Measurements from ENCODE around the gene NUFIP2. TPM values are rescaled to one million over a fixed set of nuclear protein-coding genes. Genes with fewer than 3 reads are reported as not detected.
"Not testable (repeated sequence)": the region's sequence is repeated elsewhere in the genome, so short reads cannot be mapped to it uniquely, and the experiment has no call there.

NUFIP2 gene
- total RNA-seq, 1 donor from 2014 or later = 35.8 TPM

GRCh38 chr17:29225396-29225795 lies 68.6 kb downstream of the NUFIP2 start:
- TF ChIP-seq, protein P1, sequence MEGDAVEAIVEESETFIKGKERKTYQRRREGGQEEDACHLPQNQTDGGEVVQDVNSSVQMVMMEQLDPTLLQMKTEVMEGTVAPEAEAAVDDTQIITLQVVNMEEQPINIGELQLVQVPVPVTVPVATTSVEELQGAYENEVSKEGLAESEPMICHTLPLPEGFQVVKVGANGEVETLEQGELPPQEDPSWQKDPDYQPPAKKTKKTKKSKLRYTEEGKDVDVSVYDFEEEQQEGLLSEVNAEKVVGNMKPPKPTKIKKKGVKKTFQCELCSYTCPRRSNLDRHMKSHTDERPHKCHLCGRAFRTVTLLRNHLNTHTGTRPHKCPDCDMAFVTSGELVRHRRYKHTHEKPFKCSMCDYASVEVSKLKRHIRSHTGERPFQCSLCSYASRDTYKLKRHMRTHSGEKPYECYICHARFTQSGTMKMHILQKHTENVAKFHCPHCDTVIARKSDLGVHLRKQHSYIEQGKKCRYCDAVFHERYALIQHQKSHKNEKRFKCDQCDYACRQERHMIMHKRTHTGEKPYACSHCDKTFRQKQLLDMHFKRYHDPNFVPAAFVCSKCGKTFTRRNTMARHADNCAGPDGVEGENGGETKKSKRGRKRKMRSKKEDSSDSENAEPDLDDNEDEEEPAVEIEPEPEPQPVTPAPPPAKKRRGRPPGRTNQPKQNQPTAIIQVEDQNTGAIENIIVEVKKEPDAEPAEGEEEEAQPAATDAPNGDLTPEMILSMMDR (IDR thresholded peaks at IDR 0.05; ENCODE audit: insufficient read depth, low read length, poor library complexity, severe bottlenecking) = no peak
- Histone ChIP-seq H3K4me3 (ENCODE audit: low read depth, low read length) (no peak overlapping the region), H3K36me3 (ENCODE audit: control insufficient read depth, insufficient read depth, low read length) (no peaks in the 10 kb centered on the region), H3K27me3 (ENCODE audit: control insufficient read depth, insufficient read depth, low read length) (no peaks in the 10 kb centered on the region)
- no peak for DNase-seq (ENCODE audit: low read depth)

DNA sequence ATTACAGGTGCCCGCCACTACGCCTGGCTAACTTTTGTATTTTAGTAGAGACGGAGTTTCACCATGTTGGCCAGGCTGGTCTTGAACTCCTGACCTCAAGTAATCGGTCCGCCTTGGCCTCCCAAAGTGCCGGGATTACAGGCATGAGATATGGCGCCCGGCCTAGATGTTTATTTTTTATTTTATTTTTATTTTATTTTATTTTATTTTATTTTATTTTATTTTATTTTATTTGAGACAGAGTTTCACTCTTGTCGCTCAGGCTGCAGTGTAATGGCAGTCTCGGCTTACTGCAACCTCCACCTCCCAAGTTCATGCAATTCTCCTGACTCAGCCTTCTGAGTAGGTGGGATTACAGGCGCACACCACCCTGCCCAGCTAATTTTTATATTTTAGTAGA lies 72.6 kb downstream of the NUFIP2 start:
- H3K27me3 ChIP-seq (ENCODE audit: control insufficient read depth, insufficient read depth, low read length); DNase-seq (ENCODE audit: low read depth); H3K4me3 ChIP-seq (ENCODE audit: low read depth, low read length); H3K36me3 ChIP-seq (ENCODE audit: control insufficient read depth, insufficient read depth, low read length): not testable (repeated sequence)

- Histone ChIP-seq H3K27me3 (ENCODE audit: control insufficient read depth, insufficient read depth, low read length) (no peaks in the 10 kb centered on the region), H3K36me3 (ENCODE audit: control insufficient read depth, insufficient read depth, low read length) (no peaks in the 10 kb centered on the region)
Observed at GRCh38 chr17:29219378-29220047, 74.4 kb downstream of the NUFIP2 start.

GRCh38 chr17:29216856-29217255 lies 77.1 kb downstream of the NUFIP2 start:
- TF ChIP-seq, protein P1 (IDR thresholded peaks at IDR 0.05; ENCODE audit: insufficient read depth, low read length, poor library complexity, severe bottlenecking) = no peak
- H3K27me3 ChIP-seq (ENCODE audit: control insufficient read depth, insufficient read depth, low read length) = no peaks in the 10 kb centered on the region
- no peak overlapping the region for H3K4me3 ChIP-seq (ENCODE audit: low read depth, low read length)
- H3K36me3 ChIP-seq (ENCODE audit: control insufficient read depth, insufficient read depth, low read length) = no peaks in the 10 kb centered on the region
- DNase-seq (ENCODE audit: low read depth) = no peak

More at GRCh38 chr17:29219378-29220047, 74.4 kb downstream of the NUFIP2 start:
- no peak overlapping the region for H3K4me3 ChIP-seq (ENCODE audit: low read depth, low read length)
- TF ChIP-seq, protein P1 (IDR thresholded peaks at IDR 0.05; ENCODE audit: insufficient read depth, low read length, poor library complexity, severe bottlenecking) = peak; percentile 95
- DNase-seq (ENCODE audit: low read depth) = peak; percentile 45

- DNase-seq (ENCODE audit: low read depth) = no peak
- Histone ChIP-seq H3K36me3 (ENCODE audit: control insufficient read depth, insufficient read depth, low read length) (no peaks in the 10 kb centered on the region), H3K27me3 (ENCODE audit: control insufficient read depth, insufficient read depth, low read length) (no peaks in the 10 kb centered on the region), H3K4me3 (ENCODE audit: low read depth, low read length) (no peak overlapping the region)
- TF ChIP-seq, protein P1 (IDR thresholded peaks at IDR 0.05; ENCODE audit: insufficient read depth, low read length, poor library complexity, severe bottlenecking) = no peak
Observed at GRCh38 chr17:29216181-29216580, 77.8 kb downstream of the NUFIP2 start.

DNA sequence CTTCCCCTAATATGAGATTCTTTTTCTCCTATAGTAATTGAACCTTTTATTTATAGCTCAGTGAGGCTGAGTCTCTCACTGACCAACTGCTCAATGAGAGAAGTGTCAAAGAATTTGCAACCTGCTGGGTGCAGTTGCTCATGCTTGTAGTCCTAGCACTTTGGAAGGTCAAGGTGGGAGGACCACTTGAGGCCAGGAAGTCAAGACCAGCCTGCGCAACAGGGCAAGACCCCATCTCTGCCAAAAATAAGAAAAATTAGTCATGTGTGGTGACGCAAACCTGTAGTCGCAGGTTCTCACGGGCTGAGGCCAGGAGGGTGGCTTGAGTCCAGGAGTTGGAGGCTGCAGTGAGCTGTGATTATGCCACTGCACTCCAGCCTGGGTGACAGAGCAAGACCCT lies 78.2 kb downstream of the NUFIP2 start:
- H3K36me3 ChIP-seq (ENCODE audit: control insufficient read depth, insufficient read depth, low read length) = no peaks in the 10 kb centered on the region
- DNase-seq (ENCODE audit: low read depth) = no peak
- H3K4me3 ChIP-seq (ENCODE audit: low read depth, low read length) = no peak overlapping the region
- H3K27me3 ChIP-seq (ENCODE audit: control insufficient read depth, insufficient read depth, low read length) = no peaks in the 10 kb centered on the region
- TF ChIP-seq, protein P1 (IDR thresholded peaks at IDR 0.05; ENCODE audit: insufficient read depth, low read length, poor library complexity, severe bottlenecking) = no peak

Data from kidney epithelial cell (primary cell).